HL-60 (cell line): ENCODE measurements around the gene PACRG.

Experiments used
- DNase-seq, 2 experiments: peaks; one replicate each; pipeline ENCODE4 v3.0.0-alpha.2; 2010 to 2020; ENCODE audit warnings: low read depth in 1 of 2, low spot score in 1 of 2
- H3K27ac ChIP-seq: fragments of 250-450 bp; sonication (Bioruptor Pico); replicated peaks from 2 replicates; pipeline ENCODE4 v1.5.1; 2020; ENCODE audit warnings: mild to moderate bottlenecking, moderate library complexity
- H3K27me3 ChIP-seq: fragments of 250-450 bp; sonication (Bioruptor Pico); 2 replicates; pipeline ENCODE4 v1.5.1; 2021; ENCODE audit warnings: mild to moderate bottlenecking, moderate library complexity; ENCODE audit not compliant: insufficient read depth, poor library complexity, severe bottlenecking
- H3K4me3 ChIP-seq: replicated peaks from 2 replicates; pipeline ENCODE4 v1.5.1; 2011; ENCODE audit warnings: mild to moderate bottlenecking, control low read depth, low read length; ENCODE audit not compliant: insufficient read depth
- CTCF ChIP-seq: IDR thresholded peaks from one replicate; pipeline ENCODE4 v1.5.1; 2011; ENCODE audit warnings: low read length, control low read depth, inconsistent platforms; ENCODE audit not compliant: insufficient read depth
- GABPA ChIP-seq: IDR thresholded peaks from 2 replicates; pipeline ENCODE4 v1.6.1; 2012; ENCODE audit warnings: low read depth
- POLR2AphosphoS5 ChIP-seq: IDR thresholded peaks from 2 replicates; pipeline ENCODE4 v1.6.1; 2012; ENCODE audit warnings: low read depth
- REST ChIP-seq: IDR thresholded peaks from 2 replicates; pipeline ENCODE4 v1.6.1; 2012; ENCODE audit warnings: low read depth; ENCODE audit not compliant: insufficient replicate concordance
- SPI1 ChIP-seq: IDR thresholded peaks from 2 replicates; pipeline ENCODE4 v1.6.1; 2012; ENCODE audit warnings: low read depth, mild to moderate bottlenecking, borderline replicate concordance

PACRG gene

DNA sequence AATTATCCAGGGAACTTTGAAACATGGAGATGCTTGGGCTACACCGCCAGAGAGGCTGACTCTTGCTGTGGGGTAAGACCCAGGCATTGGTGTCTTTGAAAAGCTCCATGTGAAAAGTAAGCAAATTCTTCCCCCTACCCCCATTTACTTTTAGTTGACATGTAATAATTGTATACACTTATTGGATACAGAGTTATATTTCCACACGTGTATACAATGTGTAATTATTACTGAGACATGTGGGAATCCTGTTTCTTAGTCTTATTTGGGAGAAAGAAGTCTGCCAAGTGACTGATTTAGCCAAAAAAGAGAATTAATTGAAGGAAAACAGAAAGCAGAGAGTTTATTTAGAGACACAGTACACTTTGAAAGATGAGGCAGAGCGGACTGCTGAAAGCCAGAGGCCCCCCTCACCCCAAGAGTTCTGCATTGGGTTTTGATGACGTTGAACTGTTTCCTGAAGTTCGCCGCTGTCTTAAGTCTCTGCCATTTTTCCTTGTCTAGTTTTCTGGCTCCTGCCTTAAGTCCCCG lies 193.8 kb downstream of the PACRG start:
- Histone ChIP-seq H3K4me3 (no peak overlapping the region), H3K27ac (no peak overlapping the region), H3K27me3 (no peaks in the 10 kb centered on the region)
- DNase-seq = no peak
- TF ChIP-seq CTCF (no peak), POLR2AphosphoS5 (no peak), REST (no peak), GABPA (no peak), SPI1 (no peak)

- TF ChIP-seq CTCF (no peak), REST (no peak), SPI1 (no peak), POLR2AphosphoS5 (no peak), GABPA (no peak)
- DNase-seq = no peak
- Histone ChIP-seq H3K4me3 (no peak overlapping the region), H3K27me3 (no peaks in the 10 kb centered on the region), H3K27ac (no peak overlapping the region)
Observed at GRCh38 chr6:162922563-162923166, 194.9 kb downstream of the PACRG start.

DNA sequence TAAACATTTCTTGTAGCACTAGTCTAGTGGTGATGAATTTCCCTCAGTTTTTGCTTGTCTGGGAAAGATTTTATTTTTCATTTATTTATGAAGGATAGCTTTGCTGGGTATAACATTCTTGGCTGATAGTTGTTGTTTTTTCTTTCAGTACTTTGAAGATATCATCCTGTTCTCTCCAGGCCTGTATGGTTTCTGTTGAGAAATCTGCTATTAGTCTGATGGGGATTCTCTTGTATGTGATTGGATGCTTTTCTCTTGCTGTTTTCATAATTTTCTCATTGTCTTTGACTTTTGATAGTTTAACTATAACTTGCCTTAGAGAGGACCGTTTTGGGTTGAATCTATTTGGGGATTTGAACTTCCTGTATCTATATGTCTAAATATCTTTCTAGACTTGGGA lies 207.1 kb downstream of the PACRG start:
- Histone ChIP-seq H3K27me3 (no peaks in the 10 kb centered on the region), H3K4me3 (no peak overlapping the region), H3K27ac (no peak overlapping the region)
- DNase-seq = no peak
- no peak for TF ChIP-seq CTCF
- TF ChIP-seq POLR2AphosphoS5 = no peak
- no peak for TF ChIP-seq GABPA
- no peak for TF ChIP-seq REST
- no peak for TF ChIP-seq SPI1
